ENCODE results near the gene SREBF1.

The SREBF1 gene

DNA sequence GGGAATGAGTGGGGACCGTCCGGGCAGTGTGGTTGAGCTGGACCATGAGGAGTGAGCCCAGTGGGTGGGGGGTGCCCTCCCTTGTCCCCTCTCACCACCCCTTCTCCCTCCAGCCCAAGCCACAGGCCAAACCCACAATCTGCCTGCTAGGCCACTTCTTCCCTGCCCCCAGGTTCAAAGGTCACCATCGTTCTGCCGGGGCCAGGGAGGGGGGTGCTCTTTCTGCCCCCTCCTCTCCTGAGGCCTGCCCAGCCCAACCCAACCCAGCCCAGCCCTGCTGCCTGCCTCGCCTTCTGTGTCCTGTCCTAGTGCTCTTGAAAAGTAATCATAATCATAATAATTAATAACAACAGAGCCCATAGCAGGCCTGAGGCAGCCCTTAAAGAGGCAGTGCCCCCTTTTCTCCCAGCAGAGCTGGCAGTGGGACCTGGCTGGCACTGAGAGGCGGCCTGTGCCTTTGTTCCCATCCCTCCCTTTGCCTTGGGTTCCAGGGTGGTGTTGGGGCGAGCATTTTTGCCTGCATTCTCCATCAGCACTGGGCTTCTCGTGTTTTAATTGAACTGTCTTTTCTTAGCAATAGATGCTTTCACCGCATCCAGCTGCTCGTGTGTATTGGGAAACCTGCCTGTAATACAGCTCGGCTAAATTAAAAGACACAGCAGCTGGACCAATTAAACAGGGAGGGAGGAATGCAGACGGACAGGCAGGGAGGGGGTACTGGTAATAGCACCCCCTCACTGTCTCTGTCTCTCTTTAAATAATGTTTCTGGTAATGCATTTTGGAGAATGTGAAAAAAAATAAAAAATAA, 46.8 kb downstream of the SREBF1 start:
- Histone ChIP-seq H3K27me3 (peaks cover 30% of the 10 kb centered on the region), H3K4me3 (ENCODE audit: low read depth in 1 of 2, low read length in 1 of 2) (no peak overlapping the region), H3K9me3 (no peaks in the 10 kb centered on the region), H3K27ac (no peak overlapping the region), H3K36me3 (peaks cover 23% of the 10 kb centered on the region), H3K4me1 (ENCODE audit: control insufficient read depth in 1 of 2, insufficient read depth in 1 of 2, low read depth in 1 of 2, low read length in 1 of 2) (no peaks in the 10 kb centered on the region)
- TF ChIP-seq, protein P1, sequence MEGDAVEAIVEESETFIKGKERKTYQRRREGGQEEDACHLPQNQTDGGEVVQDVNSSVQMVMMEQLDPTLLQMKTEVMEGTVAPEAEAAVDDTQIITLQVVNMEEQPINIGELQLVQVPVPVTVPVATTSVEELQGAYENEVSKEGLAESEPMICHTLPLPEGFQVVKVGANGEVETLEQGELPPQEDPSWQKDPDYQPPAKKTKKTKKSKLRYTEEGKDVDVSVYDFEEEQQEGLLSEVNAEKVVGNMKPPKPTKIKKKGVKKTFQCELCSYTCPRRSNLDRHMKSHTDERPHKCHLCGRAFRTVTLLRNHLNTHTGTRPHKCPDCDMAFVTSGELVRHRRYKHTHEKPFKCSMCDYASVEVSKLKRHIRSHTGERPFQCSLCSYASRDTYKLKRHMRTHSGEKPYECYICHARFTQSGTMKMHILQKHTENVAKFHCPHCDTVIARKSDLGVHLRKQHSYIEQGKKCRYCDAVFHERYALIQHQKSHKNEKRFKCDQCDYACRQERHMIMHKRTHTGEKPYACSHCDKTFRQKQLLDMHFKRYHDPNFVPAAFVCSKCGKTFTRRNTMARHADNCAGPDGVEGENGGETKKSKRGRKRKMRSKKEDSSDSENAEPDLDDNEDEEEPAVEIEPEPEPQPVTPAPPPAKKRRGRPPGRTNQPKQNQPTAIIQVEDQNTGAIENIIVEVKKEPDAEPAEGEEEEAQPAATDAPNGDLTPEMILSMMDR (IDR thresholded peaks at IDR 0.05), result no peak

DNA sequence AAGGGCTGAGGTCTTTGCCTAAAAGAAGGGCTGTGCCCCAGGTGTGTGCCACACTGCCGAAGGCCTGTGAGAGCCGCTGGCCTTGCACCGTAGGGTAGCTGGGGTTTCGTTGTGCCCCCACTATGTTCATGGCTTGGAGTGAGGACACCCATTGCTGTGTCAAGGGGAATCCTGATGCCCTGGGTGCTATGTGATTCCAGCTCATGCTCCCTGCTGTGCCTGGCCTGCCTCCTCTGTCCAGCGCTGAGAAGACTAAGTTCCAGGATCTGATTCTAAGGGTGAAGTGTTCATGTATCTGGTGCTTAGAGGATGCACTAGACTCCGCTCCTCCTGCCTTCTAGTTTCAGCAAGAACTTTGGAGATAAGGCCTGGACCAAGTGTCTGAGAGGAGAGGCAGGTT, 47.4 kb downstream of the SREBF1 start:
- Histone ChIP-seq H3K4me1 (ENCODE audit: control insufficient read depth in 1 of 2, insufficient read depth in 1 of 2, low read depth in 1 of 2, low read length in 1 of 2) (no peaks in the 10 kb centered on the region), H3K27ac (no peak overlapping the region), H3K36me3 (peaks cover 17% of the 10 kb centered on the region), H3K9me3 (no peaks in the 10 kb centered on the region), H3K27me3 (peaks cover 37% of the 10 kb centered on the region), H3K4me3 (ENCODE audit: low read depth in 1 of 2, low read length in 1 of 2) (no peak overlapping the region)
- TF ChIP-seq, protein P1 (IDR thresholded peaks at IDR 0.05), result no peak

- Histone ChIP-seq H3K27me3 (peaks cover 41% of the 10 kb centered on the region), H3K9me3 (no peaks in the 10 kb centered on the region), H3K36me3 (peaks cover 12% of the 10 kb centered on the region), H3K4me3 (ENCODE audit: low read depth in 1 of 2, low read length in 1 of 2) (no peak overlapping the region), H3K27ac (no peak overlapping the region), H3K4me1 (ENCODE audit: control insufficient read depth in 1 of 2, insufficient read depth in 1 of 2, low read depth in 1 of 2, low read length in 1 of 2) (peaks cover 2% of the 10 kb centered on the region in 2 experiments)
- TF ChIP-seq, protein P1 (IDR thresholded peaks at IDR 0.05), result no peak
Observed at GRCh38 chr17:17788967-17789366, 47.8 kb downstream of the SREBF1 start.

GRCh38 chr17:17787568-17787967, 49.2 kb downstream of the SREBF1 start:
- H3K9me3 ChIP-seq, result no peaks in the 10 kb centered on the region
- peaks cover 16% of the 10 kb centered on the region in 2 experiments for H3K4me1 ChIP-seq (ENCODE audit: control insufficient read depth in 1 of 2, insufficient read depth in 1 of 2, low read depth in 1 of 2, low read length in 1 of 2)
- TF ChIP-seq, protein P1 (IDR thresholded peaks at IDR 0.05), result no peak

DNA sequence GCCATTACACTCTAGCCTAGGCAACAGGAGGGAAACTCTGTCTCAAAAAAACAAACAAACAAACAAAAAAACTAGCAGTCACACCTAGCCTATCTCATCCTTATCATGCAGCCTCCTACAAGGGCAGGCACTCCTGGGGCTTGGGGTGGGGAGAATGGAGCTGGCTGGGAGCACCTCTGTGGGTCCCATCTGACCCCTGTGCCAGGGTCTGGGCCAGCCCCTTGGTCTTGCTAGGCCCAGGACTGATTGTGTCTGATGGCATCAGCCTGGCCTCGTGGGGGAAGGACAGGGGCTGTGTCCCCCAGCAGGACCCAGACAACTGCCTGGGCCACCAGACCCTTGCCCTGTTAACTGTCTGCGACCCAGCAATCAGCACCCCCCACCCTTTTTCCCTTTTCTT, 49.8 kb downstream of the SREBF1 start:
- Histone ChIP-seq H3K4me1 (ENCODE audit: control insufficient read depth in 1 of 2, insufficient read depth in 1 of 2, low read depth in 1 of 2, low read length in 1 of 2) (peaks cover 21 to 22% of the 10 kb centered on the region in 2 experiments), H3K4me3 (ENCODE audit: low read depth in 1 of 2, low read length in 1 of 2) (no peak overlapping the region), H3K36me3 (no peaks in the 10 kb centered on the region), H3K27me3 (peaks cover 50% of the 10 kb centered on the region), H3K9me3 (no peaks in the 10 kb centered on the region), H3K27ac (no peak overlapping the region)
- TF ChIP-seq, protein P1 (IDR thresholded peaks at IDR 0.05), result no peak

More at GRCh38 chr17:17787568-17787967, 49.2 kb downstream of the SREBF1 start:
- H3K27ac ChIP-seq, result no peak overlapping the region
- H3K4me3 ChIP-seq (ENCODE audit: low read depth in 1 of 2, low read length in 1 of 2), result no peak overlapping the region
- H3K36me3 ChIP-seq, result no peaks in the 10 kb centered on the region
- peaks cover 50% of the 10 kb centered on the region for H3K27me3 ChIP-seq
